ENCODE measurements around the gene PLIN3. TPM values are rescaled to one million over a fixed set of nuclear protein-coding genes. Genes with fewer than 3 reads are reported as not detected.

Gene PLIN3
- total RNA-seq, 4 donors from 2014 or later = 29.5 to 96.3 (median 40.5) TPM

DNA sequence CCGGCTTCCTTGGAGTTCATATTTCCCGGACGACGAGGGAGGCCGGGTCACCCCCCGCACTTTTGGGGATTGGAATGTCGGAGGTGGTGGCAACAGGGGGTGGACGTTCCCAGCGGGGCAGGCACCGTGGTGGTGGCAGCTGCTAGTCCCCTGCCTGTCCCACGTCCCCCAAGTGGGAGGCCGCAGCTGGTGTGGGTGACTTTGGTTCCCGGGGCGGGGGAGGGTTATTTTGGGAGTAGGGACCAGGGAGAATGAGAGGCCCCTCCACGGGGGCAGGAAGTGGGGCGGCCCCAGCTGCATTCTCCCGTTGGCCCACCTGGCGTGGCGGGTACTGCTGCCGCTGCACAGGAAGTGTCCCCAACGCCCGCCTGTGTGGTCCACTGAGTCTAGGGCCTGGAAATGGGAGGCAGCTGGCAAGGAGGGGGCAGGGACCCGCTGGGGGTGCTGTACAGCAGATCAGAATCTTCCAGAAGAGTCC is 11.1 kb upstream of the PLIN3 start:
- TF ChIP-seq EP300 (IDR thresholded peaks at IDR 0.05) (peak in 1 of 2 donors; percentile 25), CTCF (IDR thresholded peaks at IDR 0.05) (peak in 1 of 5 experiments; percentile 2), POLR2A (IDR thresholded peaks at IDR 0.05) (no peak)
- Histone ChIP-seq H3K27ac (peak overlapping the region; percentile 58 to 89 (median 78)), H3K4me1 (peaks cover 0 to 20% (median 7%) of the 10 kb centered on the region in 4 donors), H3K9me3 (no peaks in the 10 kb centered on the region), H3K4me3 (no peak overlapping the region), H3K36me3 (no peaks in the 10 kb centered on the region), H3K27me3 (peaks cover 0 to 11% of the 10 kb centered on the region in 2 donors)
- WGBS, 2 donors = 31 to 32% methylated on average over 21 to 23 of the region's 23 CpGs
- DNase-seq (ENCODE audit: low spot score in 2 of 2) = no peak

- H3K4me1 ChIP-seq = peaks cover 0 to 20% (median 7%) of the 10 kb centered on the region in 4 donors
- TF ChIP-seq POLR2A (IDR thresholded peaks at IDR 0.05) (no peak), EP300 (IDR thresholded peaks at IDR 0.05) (peak; percentile 20 to 85), CTCF (IDR thresholded peaks at IDR 0.05) (peak in 1 of 5 experiments; percentile 3)
- peak in 1 of 2 donors; percentile 21 for DNase-seq (ENCODE audit: low spot score in 2 of 2)
- H3K9me3 ChIP-seq = no peaks in the 10 kb centered on the region
- WGBS, 2 donors = 25 to 41% methylated on average over 20 to 26 of the region's 30 CpGs
- H3K27ac ChIP-seq = peak overlapping the region; percentile 58 to 89 (median 78)
- H3K4me3 ChIP-seq = no peak overlapping the region
- H3K27me3 ChIP-seq = peaks cover 0 to 11% of the 10 kb centered on the region in 2 donors
- H3K36me3 ChIP-seq = no peaks in the 10 kb centered on the region
These were observed 10.5 kb upstream of the PLIN3 start for GRCh38 chr19:4877753-4878490.

DNA sequence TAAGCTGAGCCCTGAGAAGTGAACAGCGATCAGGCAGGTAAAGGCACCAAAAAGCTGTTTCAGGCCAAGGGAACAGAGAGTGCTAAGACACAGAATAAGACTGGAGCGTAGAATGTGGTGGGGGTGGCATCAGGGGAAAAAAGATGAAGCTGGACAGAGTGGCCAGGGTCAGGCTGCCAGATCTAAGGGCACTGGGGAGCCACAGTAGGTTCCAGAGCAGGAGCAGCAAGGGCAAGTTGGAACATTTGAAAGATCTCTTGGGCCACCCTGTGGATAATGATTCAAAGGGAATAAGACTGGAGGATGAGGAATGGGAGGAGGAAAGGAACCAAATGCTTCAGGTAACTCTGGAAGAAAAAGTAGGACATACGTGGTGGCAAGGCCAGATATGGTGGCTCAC is 6.5 kb upstream of the PLIN3 start:
- TF ChIP-seq EP300 (IDR thresholded peaks at IDR 0.05) = no peak
- TF ChIP-seq CTCF (IDR thresholded peaks at IDR 0.05) = no peak
- TF ChIP-seq POLR2A (IDR thresholded peaks at IDR 0.05) = no peak
- Histone ChIP-seq H3K27ac (peak overlapping the region in 1 of 4 donors; percentile 56), H3K36me3 (no peaks in the 10 kb centered on the region), H3K27me3 (peaks cover 0 to 11% of the 10 kb centered on the region in 2 donors), H3K4me3 (no peak overlapping the region), H3K4me1 (peaks cover 0 to 15% (median 7%) of the 10 kb centered on the region in 4 donors), H3K9me3 (no peaks in the 10 kb centered on the region)
- no peak for DNase-seq (ENCODE audit: low spot score in 2 of 2)
- WGBS, 2 donors = 87 to 90% methylated on average over 3 of the region's 3 CpGs

DNA sequence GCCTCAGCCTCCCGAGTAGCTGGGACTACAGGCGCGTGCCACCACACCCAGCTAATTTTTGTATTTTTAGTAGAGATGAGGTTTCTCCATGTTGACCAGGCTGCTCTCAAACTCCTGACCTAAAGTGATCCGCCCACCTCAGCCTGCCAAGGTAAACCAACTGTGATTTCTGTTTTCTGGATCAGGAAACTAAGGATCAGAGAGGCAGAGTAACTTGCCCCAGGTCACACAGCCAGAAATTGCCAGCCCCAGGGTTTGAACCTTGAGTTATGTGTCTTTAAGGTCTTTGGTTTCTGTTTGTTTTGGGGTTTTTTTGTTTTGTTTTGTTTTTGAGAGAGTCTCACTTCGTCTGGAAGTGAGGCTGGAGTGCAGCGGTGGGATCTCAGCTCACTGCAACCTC is 4.2 kb upstream of the PLIN3 start:
- H3K36me3 ChIP-seq = no peaks in the 10 kb centered on the region
- no peak for DNase-seq (ENCODE audit: low spot score in 2 of 2)
- H3K4me3 ChIP-seq = no peak overlapping the region
- H3K9me3 ChIP-seq = no peaks in the 10 kb centered on the region
- no peak overlapping the region for H3K27ac ChIP-seq
- H3K4me1 ChIP-seq = peaks cover 0 to 11% (median 4%) of the 10 kb centered on the region in 4 donors
- no peak for TF ChIP-seq CTCF (IDR thresholded peaks at IDR 0.05)
- no peak for TF ChIP-seq EP300 (IDR thresholded peaks at IDR 0.05)
- TF ChIP-seq POLR2A (IDR thresholded peaks at IDR 0.05) = no peak
- WGBS, 2 donors = 68 to 83% methylated on average over 6 of the region's 6 CpGs
- no peaks in the 10 kb centered on the region for H3K27me3 ChIP-seq

GRCh38 chr19:4870025-4870700 is 2.7 kb upstream of the PLIN3 start:
- WGBS, 2 donors = 68 to 70% methylated on average over 8 to 10 of the region's 10 CpGs
- peaks cover 0 to 19% (median 12%) of the 10 kb centered on the region in 4 donors for H3K4me1 ChIP-seq
- TF ChIP-seq POLR2A (IDR thresholded peaks at IDR 0.05) (no peak), CTCF (IDR thresholded peaks at IDR 0.05) (no peak), EP300 (IDR thresholded peaks at IDR 0.05) (no peak)
- DNase-seq (ENCODE audit: low spot score in 2 of 2) = no peak
- peak overlapping the region in 2 of 4 donors; percentile 93 to 95 for H3K27ac ChIP-seq
- no peaks in the 10 kb centered on the region for H3K9me3 ChIP-seq
- no peaks in the 10 kb centered on the region for H3K27me3 ChIP-seq
- no peak overlapping the region for H3K4me3 ChIP-seq
- H3K36me3 ChIP-seq = no peaks in the 10 kb centered on the region

Data from tibial nerve (tissue), 4 donors.